Measurements from ENCODE around the gene KRT85.
"Not testable (repeated sequence)": the region's sequence is repeated elsewhere in the genome, so short reads cannot be mapped to it uniquely, and the experiment has no call there.

KRT85 gene

DNA sequence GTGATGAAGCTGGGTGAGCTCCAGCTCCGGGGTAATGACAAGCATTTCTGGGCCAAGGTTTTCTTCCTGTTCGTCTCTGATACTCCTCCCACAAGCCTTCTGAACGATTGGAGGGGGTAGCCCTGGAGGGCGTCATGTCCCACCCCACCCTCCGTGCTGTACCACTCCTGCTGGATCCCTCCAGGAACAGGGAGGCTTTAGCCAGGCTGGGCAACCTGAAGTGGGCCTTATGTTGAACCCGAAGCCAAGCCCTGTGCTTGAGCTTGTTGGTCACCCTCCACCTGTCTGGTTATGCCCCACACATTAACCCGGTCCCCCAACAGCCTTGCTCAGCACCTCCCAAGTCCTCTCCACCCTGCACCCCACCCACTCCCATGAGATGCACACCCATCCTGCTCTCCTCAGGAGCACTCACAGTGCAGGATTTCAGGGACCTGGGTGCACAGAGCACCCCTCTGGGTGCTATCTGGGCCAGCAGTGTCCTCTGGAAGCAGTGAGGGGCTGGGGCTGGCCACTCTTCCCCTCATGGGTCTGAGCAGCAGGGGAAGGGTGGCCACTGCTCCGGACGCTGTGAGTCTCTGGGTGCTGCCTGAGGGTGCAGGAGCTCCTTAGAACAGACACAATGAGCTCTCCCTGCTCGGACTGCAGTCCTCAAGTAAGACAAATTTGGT is 39.3 kb downstream of the KRT85 start:
- in situ Hi-C loops (cut with HindIII; ENCODE audit: low sequenced_read_pairs), result loop anchor here (5.0 kb wide), 1 partner anchor 36 kb away; the partner anchor contains the start of gene KRT81

DNA sequence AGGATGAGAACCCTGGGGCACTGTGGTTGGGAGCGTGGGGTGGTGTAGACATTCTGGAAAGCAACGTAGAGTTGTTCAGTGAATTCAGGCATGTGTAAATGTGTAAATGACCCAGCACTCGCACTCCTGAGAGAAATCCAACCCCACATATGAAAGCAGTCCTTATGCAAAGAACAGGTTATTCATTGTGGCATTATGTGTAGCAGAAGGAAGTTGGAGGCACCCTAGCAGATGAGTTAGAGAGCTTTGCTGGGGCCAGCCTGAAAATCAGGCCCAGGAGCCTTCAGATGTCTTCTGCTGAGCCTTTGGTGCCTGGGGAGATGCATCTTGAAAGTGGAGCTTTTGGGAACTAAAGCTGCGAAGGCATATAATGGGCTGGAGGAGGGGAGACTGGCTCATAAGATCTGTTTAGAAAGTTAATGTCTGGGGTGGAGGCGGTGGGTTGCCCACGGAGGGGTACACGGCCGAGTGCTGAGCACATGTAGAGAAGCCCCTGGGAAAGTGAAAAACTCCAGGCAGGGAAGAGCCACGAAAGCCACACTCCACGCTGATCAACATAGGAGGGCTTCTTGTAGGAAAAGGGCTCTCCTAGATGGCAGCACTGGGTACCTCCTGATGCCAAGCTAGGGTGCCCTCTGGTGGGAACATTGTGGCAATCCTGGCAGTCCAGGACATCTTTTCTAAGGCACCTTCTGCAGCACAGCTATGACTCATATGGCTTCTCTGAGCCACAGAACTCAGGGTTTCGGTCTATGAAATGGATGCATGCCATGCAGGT is 40.0 kb downstream of the KRT85 start:
- in situ Hi-C loops (cut with HindIII; ENCODE audit: low sequenced_read_pairs), result loop anchor here (5.0 kb wide), 1 partner anchor 35 kb away; the partner anchor contains the start of gene KRT81

DNA sequence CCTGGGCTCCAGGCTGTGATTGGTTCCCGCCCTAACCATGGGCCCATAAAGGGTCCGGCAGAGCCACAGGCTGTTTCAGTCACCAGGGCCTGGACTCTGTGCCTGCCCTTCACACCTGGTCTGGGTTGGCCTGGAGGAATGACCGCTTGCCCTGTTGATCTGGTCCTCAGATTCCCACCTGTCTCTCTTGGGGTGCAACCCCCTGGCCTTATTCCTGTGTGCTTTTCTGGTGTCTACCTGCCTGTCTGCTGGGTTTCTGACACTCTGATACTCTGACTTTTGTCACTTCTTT is 43.2 kb downstream of the KRT85 start:
- in situ Hi-C loops (cut with HindIII; ENCODE audit: low sequenced_read_pairs), result no loop called here

DNA sequence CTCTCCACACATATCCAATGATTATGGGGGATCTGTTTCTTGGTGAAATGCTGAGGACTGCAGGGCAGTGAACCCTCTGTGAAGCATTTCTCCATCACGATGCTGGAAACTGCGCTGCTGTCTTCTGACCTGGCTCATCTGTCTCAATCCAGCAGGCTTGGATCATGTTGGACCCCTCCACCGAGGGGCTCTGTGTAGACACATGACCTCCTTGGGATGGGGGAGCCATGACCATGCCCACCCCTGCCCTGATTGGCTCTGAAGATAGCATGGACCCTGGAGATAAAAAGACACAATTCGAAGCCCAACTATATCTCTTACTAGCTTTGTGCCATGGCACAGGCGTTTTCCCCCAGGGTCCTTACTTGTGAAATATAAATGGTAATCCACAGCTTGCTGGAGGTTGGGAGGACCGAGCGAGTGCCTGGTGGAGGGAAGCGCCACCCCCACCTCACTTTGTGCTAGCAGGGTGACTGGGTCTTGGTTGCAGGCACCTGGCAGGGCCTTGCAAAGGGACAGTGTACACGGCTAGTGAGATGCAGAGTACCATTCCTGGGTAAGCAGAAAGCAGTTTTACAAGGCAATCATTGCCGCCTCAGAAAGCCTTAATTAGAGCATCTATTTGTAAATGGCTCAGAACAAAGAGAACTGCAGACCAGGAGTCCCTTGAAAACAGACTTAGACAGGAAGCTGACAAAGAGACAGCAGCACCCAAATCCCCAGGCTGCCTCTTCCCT is 43.7 kb downstream of the KRT85 start:
- in situ Hi-C loops (cut with HindIII; ENCODE audit: low sequenced_read_pairs), result no loop called here

DNA sequence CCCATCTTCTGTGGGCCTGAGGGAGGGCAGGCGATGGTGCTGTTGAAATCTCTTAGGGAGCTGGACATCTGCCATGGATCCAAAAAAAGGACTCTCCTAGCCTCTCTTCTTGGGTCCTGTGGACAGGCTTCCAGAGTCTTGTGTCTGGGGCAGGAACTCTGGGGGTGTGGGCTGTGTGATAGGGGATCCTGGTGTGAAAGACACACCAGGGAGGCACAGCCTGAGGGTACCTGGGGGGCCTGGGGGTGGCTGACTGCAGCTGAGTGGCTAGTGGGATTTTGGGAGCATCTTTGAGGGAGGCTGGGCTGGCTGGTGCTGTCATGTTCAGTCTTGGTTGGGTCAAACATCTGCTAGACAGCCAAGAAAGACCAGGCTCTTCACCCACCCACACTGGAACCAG is 44.3 kb downstream of the KRT85 start:
- in situ Hi-C loops (cut with HindIII; ENCODE audit: low sequenced_read_pairs), result no loop called here

DNA sequence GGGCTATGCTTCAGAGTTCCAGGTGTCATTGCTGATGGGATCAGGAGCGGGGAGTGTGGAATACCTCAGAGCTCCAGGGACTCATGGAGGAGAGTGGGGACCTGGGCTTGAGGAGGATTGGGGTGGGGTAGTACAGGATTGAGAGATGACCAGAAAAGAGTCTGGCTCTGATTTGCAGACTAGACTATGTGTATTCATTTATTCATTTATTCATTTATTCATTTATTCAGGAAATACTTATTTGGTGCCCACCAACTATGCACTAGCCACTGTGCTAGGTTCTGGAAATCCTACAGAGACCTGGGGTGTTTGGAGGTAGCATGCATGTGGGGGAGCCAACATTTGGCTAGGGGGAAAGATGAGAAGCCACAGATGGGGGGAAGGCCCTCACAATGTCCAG is 45.2 kb downstream of the KRT85 start:
- in situ Hi-C loops (cut with HindIII; ENCODE audit: low sequenced_read_pairs), result no loop called here

DNA sequence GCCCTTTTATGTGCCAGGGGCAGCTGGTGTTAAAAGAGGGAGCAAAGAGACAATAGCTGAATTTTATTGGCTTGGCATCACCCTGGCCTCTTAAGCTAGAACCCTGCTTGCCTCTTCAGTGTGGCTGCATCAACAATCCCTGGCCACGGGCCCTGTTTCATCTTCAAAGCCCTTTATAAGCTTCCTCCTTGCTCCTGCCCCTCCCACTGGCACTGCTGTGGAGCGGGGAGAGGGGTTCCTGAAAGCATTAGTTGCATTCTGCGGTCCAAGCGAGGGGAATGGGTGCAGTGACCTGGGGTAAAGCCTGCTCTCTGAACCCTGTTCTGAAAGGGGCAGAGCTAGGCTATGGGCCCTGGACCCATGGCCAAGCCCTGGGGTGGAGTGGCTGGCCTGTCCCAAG is 45.9 kb downstream of the KRT85 start:
- in situ Hi-C loops (cut with HindIII; ENCODE audit: low sequenced_read_pairs), result no loop called here

DNA sequence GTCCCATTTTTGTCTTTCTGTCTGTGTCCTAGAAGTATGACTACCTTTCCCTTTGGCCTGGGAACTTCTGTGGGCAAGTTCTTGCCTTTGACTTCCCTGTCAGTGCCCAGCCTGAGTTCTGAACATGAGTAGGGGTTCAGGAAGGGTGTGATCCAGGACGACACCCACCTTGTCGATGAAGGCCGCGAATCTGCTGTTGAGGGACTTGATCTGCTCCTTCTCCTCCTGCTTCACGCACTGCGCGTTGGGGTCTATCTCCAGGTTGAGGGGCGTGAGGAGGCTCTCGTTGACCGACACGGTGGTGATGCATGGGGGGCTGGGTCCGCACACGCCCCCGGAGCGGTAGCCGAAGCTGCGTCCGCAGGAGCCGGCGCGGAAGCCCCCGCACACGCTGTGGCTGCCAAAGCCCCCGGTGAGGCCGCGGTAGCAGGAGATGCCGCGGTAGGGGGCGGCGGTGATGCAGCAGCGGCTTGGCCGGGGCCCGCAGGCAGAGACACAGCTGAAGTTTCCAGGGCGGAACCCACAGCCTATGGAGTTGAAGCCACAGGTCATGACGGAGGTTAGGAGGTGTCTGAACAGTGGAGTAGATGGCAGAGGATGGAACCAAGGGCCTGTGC is 46.4 kb downstream of the KRT85 start, which contains the start of gene KRT83:
TSS of gene KRT83 (minus strand) at position 615 of the 617 bp plus-strand sequence. CDS start at position 552, 63 bp downstream.
- in situ Hi-C loops (cut with HindIII; ENCODE audit: low sequenced_read_pairs), result no loop called here

DNA sequence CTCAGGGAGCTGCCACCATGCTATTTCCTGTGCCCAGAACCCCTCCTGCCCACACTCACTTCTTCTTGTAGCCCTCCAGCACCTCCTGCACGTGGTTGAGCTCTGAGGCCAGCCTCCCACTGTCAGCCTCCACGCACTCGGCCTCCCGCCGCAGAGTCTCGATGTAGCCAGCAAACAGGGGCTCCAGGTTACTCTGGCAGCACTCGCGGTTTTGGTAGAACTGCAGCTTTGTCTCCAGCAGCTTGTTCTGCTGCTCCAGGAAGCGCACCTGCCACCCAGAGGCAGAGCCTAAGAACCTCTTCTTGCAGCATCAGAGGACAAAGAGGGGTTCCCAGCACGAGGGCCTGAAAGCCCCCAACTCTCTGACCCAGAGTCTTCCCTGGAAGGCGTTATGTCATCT is 48.2 kb downstream of the KRT85 start:
- in situ Hi-C loops (cut with HindIII; ENCODE audit: low sequenced_read_pairs), result no loop called here

DNA sequence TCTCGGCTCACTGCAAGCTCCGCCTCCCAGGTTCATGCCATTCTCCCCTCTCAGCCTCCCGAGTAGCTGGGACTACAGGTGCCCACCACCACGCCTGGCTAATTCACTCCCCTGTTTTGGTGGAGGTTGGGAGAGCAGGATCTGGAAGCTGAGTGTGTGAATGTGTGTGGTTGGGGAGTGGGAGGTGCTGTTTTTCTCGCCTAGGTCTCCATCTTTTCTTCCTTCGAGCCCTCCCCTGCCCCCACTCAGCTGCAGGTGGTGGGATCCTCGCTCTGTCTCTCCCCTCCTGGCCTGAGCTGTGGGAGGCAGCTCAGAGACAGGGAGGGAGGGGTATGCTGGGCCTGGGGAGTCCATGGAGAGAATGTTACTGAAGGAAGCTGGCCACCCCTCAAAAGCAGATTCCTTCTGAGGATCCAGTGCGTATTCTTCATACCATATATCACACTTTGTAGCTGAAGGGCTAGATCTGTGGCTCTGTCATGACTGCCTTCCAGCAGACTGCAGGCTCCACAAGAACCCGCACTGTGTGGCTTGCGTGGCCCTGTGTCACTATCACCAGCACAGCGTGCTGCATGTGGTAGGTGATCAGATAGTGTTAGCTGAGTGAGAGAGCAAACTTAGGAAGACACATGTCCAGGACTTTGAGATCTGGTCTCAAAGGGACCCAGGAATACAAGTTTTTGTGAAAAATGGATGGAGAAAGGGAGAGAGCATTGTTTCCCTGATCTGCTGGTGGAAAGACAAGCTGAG is 48.9 kb downstream of the KRT85 start:
- in situ Hi-C loops (cut with HindIII; ENCODE audit: low sequenced_read_pairs), result no loop called here

DNA sequence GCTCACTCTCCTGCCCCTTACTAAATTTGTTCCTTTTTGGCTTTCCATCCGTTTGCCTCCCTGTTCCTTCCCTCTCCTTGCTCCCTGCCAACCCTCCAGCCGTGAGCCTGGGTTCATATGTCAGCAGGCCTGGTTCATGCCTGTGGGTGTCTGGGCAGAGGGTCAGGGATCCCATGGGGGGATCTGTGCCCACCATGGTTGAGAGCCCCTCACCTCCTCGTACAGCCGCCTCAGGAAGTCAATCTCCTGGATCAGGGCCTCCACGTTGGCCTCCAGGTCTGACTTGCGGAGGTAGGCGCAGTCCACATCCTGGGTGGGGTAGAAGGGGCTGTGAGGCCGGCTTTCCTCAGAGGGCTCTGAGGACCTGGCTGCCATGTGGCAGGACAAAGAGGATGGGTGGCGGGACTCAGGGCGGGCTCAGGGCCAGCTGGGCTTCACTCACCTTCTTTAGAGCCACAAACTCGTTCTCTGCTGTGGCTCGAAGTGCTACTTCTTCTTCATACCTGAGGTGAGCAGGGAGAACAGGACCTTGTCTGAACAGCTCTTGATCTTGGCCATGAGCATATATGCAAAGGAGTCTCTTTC is 49.7 kb downstream of the KRT85 start:
- in situ Hi-C loops (cut with HindIII; ENCODE audit: low sequenced_read_pairs), result no loop called here

DNA sequence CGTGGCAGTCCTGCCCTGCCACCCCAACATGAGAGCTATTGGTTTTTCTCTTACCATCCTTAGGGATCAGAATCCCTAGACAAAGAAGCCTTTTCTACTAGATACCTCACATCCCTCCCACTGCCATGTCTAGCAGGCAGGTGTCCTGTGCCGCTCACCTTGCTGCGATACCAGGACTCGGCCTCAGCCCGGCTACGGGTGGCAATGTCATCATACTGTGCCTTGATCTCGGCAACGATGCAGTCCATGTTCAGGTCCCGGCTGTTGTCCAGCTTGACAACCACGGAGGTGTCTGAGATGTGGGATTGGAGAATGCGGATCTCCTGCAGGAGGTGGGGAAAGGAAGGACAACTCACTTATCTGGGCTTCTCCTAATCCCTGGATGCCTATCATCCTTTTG is 50.6 kb downstream of the KRT85 start:
- in situ Hi-C loops (cut with HindIII; ENCODE audit: low sequenced_read_pairs), result no loop called here

DNA sequence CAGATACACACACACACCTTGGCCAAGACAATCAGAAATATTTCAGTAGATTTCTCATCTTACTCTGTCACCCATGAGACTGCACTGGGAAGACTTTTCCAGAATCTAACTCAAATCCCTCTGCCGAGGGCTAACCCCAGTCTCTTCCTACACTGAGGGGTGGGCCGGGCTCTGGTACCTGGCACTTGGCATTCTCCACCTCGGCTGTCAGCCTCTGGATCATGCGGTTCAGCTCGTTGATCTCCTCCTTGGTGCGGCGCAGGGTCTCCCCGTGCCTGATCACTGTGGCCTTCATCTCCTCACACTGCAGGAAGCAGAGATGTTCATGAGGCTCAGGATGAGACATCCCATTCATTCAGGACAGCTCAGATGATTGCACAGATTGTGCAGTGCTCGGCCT is 51.0 kb downstream of the KRT85 start:
- in situ Hi-C loops (cut with HindIII; ENCODE audit: low sequenced_read_pairs), result no loop called here

DNA sequence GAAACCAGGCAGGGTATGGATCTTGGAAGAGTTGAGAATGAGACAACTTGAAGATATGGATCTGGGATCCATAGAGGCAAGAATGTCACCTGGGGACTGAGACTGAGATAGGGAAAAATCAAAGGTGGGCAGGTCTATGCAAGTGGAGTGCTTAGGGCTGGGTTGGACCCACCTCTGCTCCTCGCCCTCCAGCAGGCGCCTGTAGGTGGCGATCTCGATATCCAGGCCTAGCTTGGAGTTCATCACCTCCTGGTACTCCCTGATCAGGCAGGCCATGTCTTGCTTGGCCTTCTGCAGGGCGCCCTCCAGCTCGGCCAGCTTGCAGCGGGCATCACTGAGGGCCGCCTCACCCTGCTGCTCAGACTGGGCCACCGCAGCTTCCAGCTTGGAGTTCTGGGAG is 51.6 kb downstream of the KRT85 start:
- in situ Hi-C loops (cut with HindIII; ENCODE audit: low sequenced_read_pairs), result not testable (repeated sequence)

DNA sequence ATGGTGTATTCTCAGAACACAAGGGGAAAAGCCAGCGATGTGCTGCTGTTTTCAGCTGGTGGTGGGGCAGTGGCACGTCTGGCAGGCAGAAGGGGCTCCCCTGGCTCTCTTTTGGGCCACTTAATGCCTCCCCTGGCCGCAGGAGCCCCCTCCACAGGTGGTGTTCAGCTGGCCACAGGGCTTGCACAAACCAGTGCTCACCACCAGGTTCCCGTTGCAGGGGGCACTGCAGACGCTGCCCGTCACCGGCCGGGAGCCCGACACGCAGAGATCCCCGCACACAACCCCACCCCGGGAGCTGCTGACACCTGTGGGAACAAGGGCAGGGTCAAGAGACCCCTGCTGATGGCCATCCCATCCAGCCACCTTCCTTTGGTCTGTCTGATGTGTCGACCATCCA is 52.8 kb downstream of the KRT85 start:
- in situ Hi-C loops (cut with HindIII; ENCODE audit: low sequenced_read_pairs), result loop anchor here (5.0 kb wide), 1 partner anchor 97 kb away; no protein-coding TSS in a partner anchor

DNA sequence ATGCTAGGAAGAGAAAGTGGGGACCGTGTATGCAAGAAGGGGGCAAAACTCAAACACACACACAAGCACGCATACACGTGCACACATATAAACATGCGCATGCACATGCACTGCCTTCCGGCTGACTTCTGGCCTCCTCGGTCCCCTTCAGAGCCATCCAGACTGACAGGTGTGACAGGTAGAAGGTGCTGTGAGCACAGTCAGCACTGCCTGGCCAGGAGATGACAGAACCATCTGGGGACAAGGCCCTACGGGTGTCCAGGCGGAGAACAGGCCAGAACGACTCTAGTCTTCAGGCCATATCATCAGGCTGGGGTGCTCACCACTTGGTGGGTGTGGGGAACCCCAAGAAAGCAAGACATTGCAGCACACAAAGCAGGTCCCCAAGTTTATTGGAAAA is 53.4 kb downstream of the KRT85 start:
- in situ Hi-C loops (cut with HindIII; ENCODE audit: low sequenced_read_pairs), result loop anchor here (5.0 kb wide), 1 partner anchor 97 kb away; no protein-coding TSS in a partner anchor

DNA sequence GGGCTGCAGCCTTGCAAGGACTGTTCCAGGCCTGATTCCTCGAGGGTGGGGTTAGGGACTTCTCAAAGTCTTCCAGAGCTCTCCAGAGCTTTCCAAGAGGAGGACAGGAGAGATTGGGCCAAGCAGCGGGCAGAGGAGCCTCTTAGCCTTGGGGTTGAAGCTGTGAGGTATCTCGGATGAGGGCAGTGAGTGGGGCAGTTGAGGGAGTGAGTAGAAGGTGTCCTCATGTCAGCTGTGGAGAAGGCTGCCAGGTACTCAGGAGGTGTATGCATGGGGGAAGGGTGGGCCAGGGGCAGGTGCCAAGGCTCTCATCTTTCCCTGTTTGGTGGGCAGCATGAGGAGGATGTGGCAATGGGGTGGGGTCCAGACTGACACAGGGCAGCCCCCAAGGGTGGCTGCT is 53.8 kb downstream of the KRT85 start:
- in situ Hi-C loops (cut with HindIII; ENCODE audit: low sequenced_read_pairs), result loop anchor here (5.0 kb wide), 1 partner anchor 96 kb away; no protein-coding TSS in a partner anchor

DNA sequence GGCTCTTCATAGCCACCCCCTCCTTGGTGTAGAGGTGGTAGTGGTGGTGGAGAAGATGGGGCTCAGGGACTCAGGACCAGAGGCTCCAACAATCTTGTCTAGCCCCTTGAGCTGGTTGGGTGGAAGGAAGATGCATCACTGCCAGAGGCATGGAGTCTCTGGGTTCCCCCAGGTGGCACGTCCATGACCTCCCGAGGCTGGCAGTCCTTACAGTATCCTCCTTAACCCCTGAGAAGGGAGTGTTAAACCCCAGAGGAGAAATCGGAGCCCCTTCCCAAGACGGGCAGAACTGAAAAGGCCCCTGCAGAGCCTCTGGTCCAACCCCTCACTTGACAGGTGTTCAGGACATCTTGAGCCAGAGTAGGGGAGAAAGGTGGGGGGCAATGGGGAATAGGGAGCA is 55.2 kb downstream of the KRT85 start:
- in situ Hi-C loops (cut with HindIII; ENCODE audit: low sequenced_read_pairs), result loop anchor here (5.0 kb wide), 1 partner anchor 95 kb away; no protein-coding TSS in a partner anchor

DNA sequence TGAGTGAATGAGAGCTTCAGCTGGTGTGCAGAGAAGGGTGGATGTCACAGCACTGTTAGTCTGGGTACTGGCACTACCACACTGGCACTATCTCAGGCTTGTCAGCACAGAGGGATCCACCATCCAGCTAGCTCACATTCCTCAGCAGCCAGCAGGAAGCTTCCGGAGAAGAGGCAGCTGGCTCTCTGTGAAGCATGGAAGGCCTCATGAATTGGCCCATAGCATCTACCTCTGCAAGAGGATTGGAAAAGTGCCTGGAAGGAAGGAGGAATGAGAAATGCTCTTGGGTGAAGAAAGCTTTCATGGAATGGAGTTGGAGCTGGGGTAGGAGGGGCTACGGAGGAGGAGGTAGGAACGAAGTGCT is 56.0 kb downstream of the KRT85 start:
- in situ Hi-C loops (cut with HindIII; ENCODE audit: low sequenced_read_pairs), result loop anchor here (5.0 kb wide), 1 partner anchor 94 kb away; no protein-coding TSS in a partner anchor
